Measurements from ENCODE around the gene C2CD2. TPM values are rescaled to one million over a fixed set of nuclear protein-coding genes. Genes with fewer than 3 reads are reported as not detected.

C2CD2 gene
- total RNA-seq, 4 donors from 2014 or later: 6.7 to 22.3 (median 17.3) TPM

GRCh38 chr21:41895643-41896493 lies 58.0 kb downstream of the C2CD2 start:
- no peaks in the 10 kb centered on the region for H3K27me3 ChIP-seq
- H3K27ac ChIP-seq: no peak overlapping the region
- no peak for TF ChIP-seq POLR2A (IDR thresholded peaks at IDR 0.05)
- H3K9me3 ChIP-seq: no peaks in the 10 kb centered on the region
- no peaks in the 10 kb centered on the region for H3K4me1 ChIP-seq
- no peak overlapping the region for H3K4me3 ChIP-seq
- H3K36me3 ChIP-seq: peaks cover 0 to 21% (median 0%) of the 10 kb centered on the region in 3 donors
- DNase-seq: peak in 2 of 3 donors; percentile 64 to 76

GRCh38 chr21:41894922-41895557 lies 58.8 kb downstream of the C2CD2 start:
- Histone ChIP-seq H3K36me3 (peaks cover 0 to 15% (median 0%) of the 10 kb centered on the region in 3 donors), H3K9me3 (no peaks in the 10 kb centered on the region), H3K4me3 (no peak overlapping the region), H3K27ac (no peak overlapping the region), H3K27me3 (no peaks in the 10 kb centered on the region), H3K4me1 (no peaks in the 10 kb centered on the region)
- no peak for TF ChIP-seq CTCF (IDR thresholded peaks at IDR 0.05)
- no peak for TF ChIP-seq POLR2A (IDR thresholded peaks at IDR 0.05)
- DNase-seq: no peak

- DNase-seq: no peak
- peaks cover 0 to 9% (median 0%) of the 10 kb centered on the region in 3 donors for H3K36me3 ChIP-seq
- no peak for TF ChIP-seq CTCF (IDR thresholded peaks at IDR 0.05)
- TF ChIP-seq POLR2A (IDR thresholded peaks at IDR 0.05): no peak
Observed at GRCh38 chr21:41894511-41894910, 59.3 kb downstream of the C2CD2 start.

GRCh38 chr21:41892726-41893125 lies 61.1 kb downstream of the C2CD2 start:
- Histone ChIP-seq H3K4me1 (no peaks in the 10 kb centered on the region), H3K9me3 (no peaks in the 10 kb centered on the region), H3K27ac (no peak overlapping the region), H3K4me3 (no peak overlapping the region), H3K36me3 (no peaks in the 10 kb centered on the region), H3K27me3 (no peaks in the 10 kb centered on the region)
- DNase-seq: no peak
- TF ChIP-seq POLR2A (IDR thresholded peaks at IDR 0.05): no peak
- TF ChIP-seq CTCF (IDR thresholded peaks at IDR 0.05): no peak

More at GRCh38 chr21:41894511-41894910, 59.3 kb downstream of the C2CD2 start:
- no peaks in the 10 kb centered on the region for H3K4me1 ChIP-seq
- no peaks in the 10 kb centered on the region for H3K27me3 ChIP-seq
- no peak overlapping the region for H3K27ac ChIP-seq
- no peaks in the 10 kb centered on the region for H3K9me3 ChIP-seq
- H3K4me3 ChIP-seq: no peak overlapping the region

GRCh38 chr21:41891132-41891531 lies 62.7 kb downstream of the C2CD2 start:
- H3K4me3 ChIP-seq: no peak overlapping the region
- TF ChIP-seq CTCF (IDR thresholded peaks at IDR 0.05) (no peak), POLR2A (IDR thresholded peaks at IDR 0.05) (no peak)
- no peaks in the 10 kb centered on the region for H3K36me3 ChIP-seq
- no peak overlapping the region for H3K27ac ChIP-seq
- no peaks in the 10 kb centered on the region for H3K9me3 ChIP-seq
- DNase-seq: no peak
- H3K4me1 ChIP-seq: no peaks in the 10 kb centered on the region
- H3K27me3 ChIP-seq: no peaks in the 10 kb centered on the region

GRCh38 chr21:41890355-41890754 lies 63.5 kb downstream of the C2CD2 start:
- H3K4me3 ChIP-seq: no peak overlapping the region
- no peak for DNase-seq
- TF ChIP-seq CTCF (IDR thresholded peaks at IDR 0.05): no peak
- TF ChIP-seq POLR2A (IDR thresholded peaks at IDR 0.05): no peak

More at GRCh38 chr21:41890355-41890754, 63.5 kb downstream of the C2CD2 start:
- H3K9me3 ChIP-seq: no peaks in the 10 kb centered on the region
- no peaks in the 10 kb centered on the region for H3K27me3 ChIP-seq
- H3K36me3 ChIP-seq: no peaks in the 10 kb centered on the region
- no peak overlapping the region for H3K27ac ChIP-seq
- H3K4me1 ChIP-seq: no peaks in the 10 kb centered on the region

Measured in Peyer's patch (tissue), 4 donors.